ENCODE results near the gene ABL1. TPM values are rescaled to one million over a fixed set of nuclear protein-coding genes. Genes with fewer than 3 reads are reported as not detected.

Gene ABL1
- total and polyA plus RNA-seq, 5 donors, result 21.7 to 48.2 (median 41.2) TPM

- ATAC-seq (peak in 1 of 2 donors; percentile 10), DNase-seq (peak in 2 of 3 donors; percentile 63 to 66)
- intact Hi-C loops (cut with DNase I), result no loop called here
- no peaks in the 10 kb centered on the region for H3K4me1 ChIP-seq (ENCODE audit: control insufficient read depth, insufficient read depth, low read length)
- no peak overlapping the region for H3K27ac ChIP-seq (ENCODE audit: low read length)
- H3K9me3 ChIP-seq (ENCODE audit: control insufficient read depth, low read length), result no peaks in the 10 kb centered on the region
- no peak overlapping the region for H3K4me3 ChIP-seq (ENCODE audit: low read length)
- no peaks in the 10 kb centered on the region for H3K27me3 ChIP-seq (ENCODE audit: control insufficient read depth, insufficient read depth)
- WGBS, result 82% methylated on average over 47 of the region's 47 CpGs
Observed at GRCh38 chr9:130884542-130885483, 49.8 kb downstream of the ABL1 start.

DNA sequence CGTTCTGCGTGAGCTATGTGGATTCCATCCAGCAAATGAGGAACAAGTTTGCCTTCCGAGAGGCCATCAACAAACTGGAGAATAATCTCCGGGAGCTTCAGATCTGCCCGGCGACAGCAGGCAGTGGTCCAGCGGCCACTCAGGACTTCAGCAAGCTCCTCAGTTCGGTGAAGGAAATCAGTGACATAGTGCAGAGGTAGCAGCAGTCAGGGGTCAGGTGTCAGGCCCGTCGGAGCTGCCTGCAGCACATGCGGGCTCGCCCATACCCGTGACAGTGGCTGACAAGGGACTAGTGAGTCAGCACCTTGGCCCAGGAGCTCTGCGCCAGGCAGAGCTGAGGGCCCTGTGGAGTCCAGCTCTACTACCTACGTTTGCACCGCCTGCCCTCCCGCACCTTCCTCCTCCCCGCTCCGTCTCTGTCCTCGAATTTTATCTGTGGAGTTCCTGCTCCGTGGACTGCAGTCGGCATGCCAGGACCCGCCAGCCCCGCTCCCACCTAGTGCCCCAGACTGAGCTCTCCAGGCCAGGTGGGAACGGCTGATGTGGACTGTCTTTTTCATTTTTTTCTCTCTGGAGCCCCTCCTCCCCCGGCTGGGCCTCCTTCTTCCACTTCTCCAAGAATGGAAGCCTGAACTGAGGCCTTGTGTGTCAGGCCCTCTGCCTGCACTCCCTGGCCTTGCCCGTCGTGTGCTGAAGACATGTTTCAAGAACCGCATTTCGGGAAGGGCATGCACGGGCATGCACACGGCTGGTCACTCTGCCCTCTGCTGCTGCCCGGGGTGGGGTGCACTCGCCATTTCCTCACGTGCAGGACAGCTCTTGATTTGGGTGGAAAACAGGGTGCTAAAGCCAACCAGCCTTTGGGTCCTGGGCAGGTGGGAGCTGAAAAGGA is 50.7 kb downstream of the ABL1 start:
- 81% methylated on average over 35 of the region's 35 CpGs for WGBS
- peak in 1 of 2 donors; percentile 10 for ATAC-seq
- peak in 1 of 3 donors; percentile 51 for DNase-seq
- intact Hi-C loops (cut with DNase I), result no loop called here
- Histone ChIP-seq H3K9me3 (ENCODE audit: control insufficient read depth, low read length) (no peaks in the 10 kb centered on the region), H3K27ac (ENCODE audit: low read length) (no peak overlapping the region), H3K4me1 (ENCODE audit: control insufficient read depth, insufficient read depth, low read length) (no peaks in the 10 kb centered on the region), H3K27me3 (ENCODE audit: control insufficient read depth, insufficient read depth) (no peaks in the 10 kb centered on the region), H3K4me3 (ENCODE audit: low read length) (no peak overlapping the region)

DNA sequence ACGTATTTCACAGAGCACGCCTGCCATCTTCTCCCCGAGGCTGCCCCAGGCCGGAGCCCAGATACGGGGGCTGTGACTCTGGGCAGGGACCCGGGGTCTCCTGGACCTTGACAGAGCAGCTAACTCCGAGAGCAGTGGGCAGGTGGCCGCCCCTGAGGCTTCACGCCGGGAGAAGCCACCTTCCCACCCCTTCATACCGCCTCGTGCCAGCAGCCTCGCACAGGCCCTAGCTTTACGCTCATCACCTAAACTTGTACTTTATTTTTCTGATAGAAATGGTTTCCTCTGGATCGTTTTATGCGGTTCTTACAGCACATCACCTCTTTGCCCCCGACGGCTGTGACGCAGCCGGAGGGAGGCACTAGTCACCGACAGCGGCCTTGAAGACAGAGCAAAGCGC is 51.9 kb downstream of the ABL1 start:
- no peaks in the 10 kb centered on the region for H3K4me1 ChIP-seq (ENCODE audit: control insufficient read depth, insufficient read depth, low read length)
- H3K27me3 ChIP-seq (ENCODE audit: control insufficient read depth, insufficient read depth), result no peaks in the 10 kb centered on the region
- intact Hi-C loops (cut with DNase I), result no loop called here

DNA sequence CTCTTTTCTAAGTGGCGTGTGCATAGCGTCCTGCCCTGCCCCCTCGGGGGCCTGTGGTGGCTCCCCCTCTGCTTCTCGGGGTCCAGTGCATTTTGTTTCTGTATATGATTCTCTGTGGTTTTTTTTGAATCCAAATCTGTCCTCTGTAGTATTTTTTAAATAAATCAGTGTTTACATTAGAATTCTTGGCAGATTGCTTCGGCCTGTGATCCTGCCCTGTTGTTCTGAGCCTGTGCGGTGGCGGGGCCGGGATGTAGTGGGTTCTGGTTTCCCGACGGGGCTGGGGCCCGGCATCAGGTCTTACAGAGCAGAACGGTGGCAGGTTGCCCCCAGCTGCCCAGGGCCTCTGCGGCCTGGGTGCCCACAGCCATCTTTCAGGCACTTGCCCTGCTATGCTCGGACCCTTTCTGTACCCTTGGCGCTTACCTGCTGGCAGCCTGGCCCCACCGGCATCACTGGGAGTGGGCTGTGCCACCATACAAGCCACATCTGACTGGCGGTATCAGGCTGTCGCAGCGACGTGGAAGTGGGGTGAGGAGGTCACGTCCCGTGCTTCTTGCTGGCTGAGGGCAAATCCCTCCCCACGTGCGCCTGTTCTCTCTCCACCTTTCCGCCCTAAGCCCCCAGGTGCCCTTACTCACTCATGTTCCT is 52.6 kb downstream of the ABL1 start:
- Histone ChIP-seq H3K4me3 (ENCODE audit: low read length) (no peak overlapping the region), H3K27ac (ENCODE audit: low read length) (no peak overlapping the region), H3K4me1 (ENCODE audit: control insufficient read depth, insufficient read depth, low read length) (no peaks in the 10 kb centered on the region), H3K9me3 (ENCODE audit: control insufficient read depth, low read length) (no peaks in the 10 kb centered on the region), H3K27me3 (ENCODE audit: control insufficient read depth, insufficient read depth) (no peaks in the 10 kb centered on the region)
- ATAC-seq (no peak), DNase-seq (peak in 2 of 3 donors; percentile 32 to 50)
- 87% methylated on average over 25 of the region's 25 CpGs for WGBS
- intact Hi-C loops (cut with DNase I), result no loop called here

More for the DNA sequence above, 51.9 kb downstream of the ABL1 start:
- no peak overlapping the region for H3K27ac ChIP-seq (ENCODE audit: low read length)
- H3K4me3 ChIP-seq (ENCODE audit: low read length), result no peak overlapping the region
- 93% methylated on average over 23 of the region's 23 CpGs for WGBS
- ATAC-seq, result no peak
- no peaks in the 10 kb centered on the region for H3K9me3 ChIP-seq (ENCODE audit: control insufficient read depth, low read length)
- peak in 1 of 3 donors; percentile 29 for DNase-seq

DNA sequence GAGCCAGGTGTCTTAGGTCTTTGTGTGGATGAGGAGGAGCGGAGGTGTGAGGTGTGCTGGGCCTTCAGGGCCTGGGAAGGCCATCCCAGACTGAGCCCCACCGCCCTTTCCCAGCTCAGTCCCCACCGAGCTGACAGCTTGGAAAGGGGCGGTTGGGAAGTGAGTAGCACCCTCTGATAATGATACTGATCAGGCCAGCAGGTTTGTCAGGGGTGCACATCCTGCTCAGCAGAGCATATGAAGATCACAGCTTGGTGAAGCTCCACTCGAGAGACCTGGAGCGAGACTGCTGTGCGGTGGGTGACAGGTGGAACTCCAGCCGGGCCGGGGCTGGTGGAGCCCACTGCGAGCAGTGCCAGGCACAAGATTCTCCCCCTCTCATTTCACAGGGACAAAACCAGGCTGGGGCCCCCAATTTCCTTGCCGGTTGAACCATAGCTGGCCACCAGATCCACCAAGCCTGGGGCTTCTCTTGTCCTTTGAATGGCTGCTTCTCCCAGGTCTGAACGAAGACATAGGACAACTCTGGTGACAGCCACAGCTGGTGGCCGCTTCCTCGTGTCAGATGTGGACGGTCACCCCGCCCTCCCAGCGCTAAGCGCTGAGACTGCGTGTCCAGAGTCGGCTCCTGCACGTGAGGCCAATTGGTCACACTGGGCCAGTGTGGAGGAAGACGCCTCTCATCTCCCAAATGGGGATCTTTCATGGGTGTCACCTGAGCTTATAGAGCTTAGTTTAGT is 53.3 kb downstream of the ABL1 start:
- Histone ChIP-seq H3K27me3 (ENCODE audit: control insufficient read depth, insufficient read depth) (no peaks in the 10 kb centered on the region), H3K27ac (ENCODE audit: low read length) (no peak overlapping the region), H3K4me1 (ENCODE audit: control insufficient read depth, insufficient read depth, low read length) (no peaks in the 10 kb centered on the region), H3K4me3 (ENCODE audit: low read length) (no peak overlapping the region), H3K9me3 (ENCODE audit: control insufficient read depth, low read length) (no peaks in the 10 kb centered on the region)
- WGBS, result 86% methylated on average over 22 of the region's 22 CpGs
- ATAC-seq (no peak), DNase-seq (peak in 2 of 3 donors; percentile 37 to 39)
- intact Hi-C loops (cut with DNase I), result no loop called here

- ATAC-seq (no peak), DNase-seq (peak in 2 of 3 donors; percentile 16 to 37)
- Histone ChIP-seq H3K9me3 (ENCODE audit: control insufficient read depth, low read length) (no peaks in the 10 kb centered on the region), H3K4me1 (ENCODE audit: control insufficient read depth, insufficient read depth, low read length) (no peaks in the 10 kb centered on the region), H3K27ac (ENCODE audit: low read length) (no peak overlapping the region), H3K27me3 (ENCODE audit: control insufficient read depth, insufficient read depth) (no peaks in the 10 kb centered on the region), H3K4me3 (ENCODE audit: low read length) (no peak overlapping the region)
- intact Hi-C loops (cut with DNase I), result no loop called here
- 79% methylated on average over 9 of the region's 9 CpGs for WGBS
Observed at GRCh38 chr9:130890124-130890523, 55.1 kb downstream of the ABL1 start.

- no peak for ATAC-seq
- H3K4me1 ChIP-seq (ENCODE audit: control insufficient read depth, insufficient read depth, low read length), result no peaks in the 10 kb centered on the region
- no peaks in the 10 kb centered on the region for H3K9me3 ChIP-seq (ENCODE audit: control insufficient read depth, low read length)
- peak in 2 of 3 donors; percentile 7 to 34 for DNase-seq
- H3K4me3 ChIP-seq (ENCODE audit: low read length), result no peak overlapping the region
- 78% methylated on average over 20 of the region's 20 CpGs for WGBS
- H3K27ac ChIP-seq (ENCODE audit: low read length), result no peak overlapping the region
- intact Hi-C loops (cut with DNase I), result no loop called here
- no peaks in the 10 kb centered on the region for H3K27me3 ChIP-seq (ENCODE audit: control insufficient read depth, insufficient read depth)
Observed at GRCh38 chr9:130890870-130891687, 56.0 kb downstream of the ABL1 start.

GRCh38 chr9:130891688-130892476 is 56.8 kb downstream of the ABL1 start:
- no peaks in the 10 kb centered on the region for H3K4me1 ChIP-seq (ENCODE audit: control insufficient read depth, insufficient read depth, low read length)
- H3K4me3 ChIP-seq (ENCODE audit: low read length), result no peak overlapping the region
- H3K9me3 ChIP-seq (ENCODE audit: control insufficient read depth, low read length), result no peaks in the 10 kb centered on the region
- no peaks in the 10 kb centered on the region for H3K27me3 ChIP-seq (ENCODE audit: control insufficient read depth, insufficient read depth)
- intact Hi-C loops (cut with DNase I), result no loop called here
- H3K27ac ChIP-seq (ENCODE audit: low read length), result no peak overlapping the region
- DNase-seq (peak in 1 of 3 donors; percentile 48), ATAC-seq (no peak)
- WGBS, result 75% methylated on average over 18 of the region's 18 CpGs

Measured in right cardiac atrium (tissue), 5 donors.